BE2C (cell line): Measurements from ENCODE around the gene ANXA2R.

Source experiments
- DNase-seq: peaks from one replicate; pipeline ENCODE4 v3.0.0-alpha.2; 2020
- H3K27me3 ChIP-seq: fragments of 250-450 bp; sonication (Bioruptor Pico); 2 replicates; pipeline ENCODE4 v1.5.1; 2020; ENCODE audit warnings: mild to moderate bottlenecking
- H3K36me3 ChIP-seq: fragments of 250-450 bp; sonication (Bioruptor Pico); 2 replicates; pipeline ENCODE4 v1.5.1; 2020; ENCODE audit warnings: mild to moderate bottlenecking
- H3K4me1 ChIP-seq: fragments of 250-450 bp; sonication (Bioruptor Pico); 2 replicates; pipeline ENCODE4 v1.5.1; 2020
- H3K4me3 ChIP-seq: 2 replicates; pipeline ENCODE4 v1.5.1; 2011; ENCODE audit warnings: low read depth, low read length
- H3K9me3 ChIP-seq: fragments of 250-450 bp; sonication (Bioruptor Pico); 2 replicates; pipeline ENCODE4 v1.5.1; 2020
- CTCF ChIP-seq: IDR thresholded peaks from 2 replicates; pipeline ENCODE4 v1.5.1; 2012; ENCODE audit warnings: mild to moderate bottlenecking, low read depth, low read length

The ANXA2R gene

GRCh38 chr5:43014522-43014921 is 25.6 kb downstream of the ANXA2R start:
- no peak for TF ChIP-seq CTCF
- DNase-seq = no peak
- Histone ChIP-seq H3K4me1 (peaks cover 7% of the 10 kb centered on the region; the same call in 1 of the 2 replicates), H3K27me3 (peaks cover 24% of the 10 kb centered on the region), H3K36me3 (no peaks in the 10 kb centered on the region), H3K9me3 (no peaks in the 10 kb centered on the region), H3K4me3 (no peak overlapping the region)

- H3K36me3 ChIP-seq = no peaks in the 10 kb centered on the region
- H3K4me3 ChIP-seq = no peak overlapping the region; the same call in 1 of the 2 replicates
- no peaks in the 10 kb centered on the region for H3K9me3 ChIP-seq
- no peak for TF ChIP-seq CTCF
- DNase-seq = peak; percentile 42
- peaks cover 9% of the 10 kb centered on the region; the same call in 1 of the 2 replicates for H3K4me1 ChIP-seq
- H3K27me3 ChIP-seq = peaks cover 26% of the 10 kb centered on the region
Measured at GRCh38 chr5:43010935-43011315, 29.2 kb downstream of the ANXA2R start.

GRCh38 chr5:43008363-43009153 is 31.6 kb downstream of the ANXA2R start:
- Histone ChIP-seq H3K36me3 (no peaks in the 10 kb centered on the region), H3K9me3 (no peaks in the 10 kb centered on the region), H3K27me3 (peaks cover 44% of the 10 kb centered on the region), H3K4me3 (peak overlapping the region; percentile 88), H3K4me1 (peaks cover 9% of the 10 kb centered on the region; the same call in 1 of the 2 replicates)
- peak; percentile 92 for DNase-seq
- TF ChIP-seq CTCF = peak; percentile 33; the same call in 1 of the 2 replicates

- no peaks in the 10 kb centered on the region for H3K9me3 ChIP-seq
- no peak; the same call in 1 of the 2 replicates for TF ChIP-seq CTCF
- H3K4me3 ChIP-seq = peak overlapping the region; percentile 88
- DNase-seq = peak; percentile 79
- H3K27me3 ChIP-seq = peaks cover 49% of the 10 kb centered on the region
- H3K36me3 ChIP-seq = no peaks in the 10 kb centered on the region
- peaks cover 9% of the 10 kb centered on the region; the same call in 1 of the 2 replicates for H3K4me1 ChIP-seq
Measured at GRCh38 chr5:43007911-43008362, 32.2 kb downstream of the ANXA2R start.

- no peaks in the 10 kb centered on the region for H3K9me3 ChIP-seq
- TF ChIP-seq CTCF = no peak
- DNase-seq = peak; percentile 85
- no peaks in the 10 kb centered on the region for H3K36me3 ChIP-seq
- H3K4me1 ChIP-seq = peaks cover 9% of the 10 kb centered on the region; the same call in 1 of the 2 replicates
- H3K27me3 ChIP-seq = peaks cover 54% of the 10 kb centered on the region
- peak overlapping the region; percentile 88 for H3K4me3 ChIP-seq
Measured at GRCh38 chr5:43007246-43007910, 32.7 kb downstream of the ANXA2R start.
